ENCODE measurements around the gene CHRDL2. TPM values are rescaled to one million over a fixed set of nuclear protein-coding genes. Genes with fewer than 3 reads are reported as not detected.
"Not testable (repeated sequence)": the region's sequence is repeated elsewhere in the genome, so short reads cannot be mapped to it uniquely, and the experiment has no call there.

The CHRDL2 gene
- total and polyA plus RNA-seq, 2 of the 13 experiments (the other 11 are each of a cell fraction or from before 2014, with no cell fraction given) = 0.04 TPM; not detected in 1

DNA sequence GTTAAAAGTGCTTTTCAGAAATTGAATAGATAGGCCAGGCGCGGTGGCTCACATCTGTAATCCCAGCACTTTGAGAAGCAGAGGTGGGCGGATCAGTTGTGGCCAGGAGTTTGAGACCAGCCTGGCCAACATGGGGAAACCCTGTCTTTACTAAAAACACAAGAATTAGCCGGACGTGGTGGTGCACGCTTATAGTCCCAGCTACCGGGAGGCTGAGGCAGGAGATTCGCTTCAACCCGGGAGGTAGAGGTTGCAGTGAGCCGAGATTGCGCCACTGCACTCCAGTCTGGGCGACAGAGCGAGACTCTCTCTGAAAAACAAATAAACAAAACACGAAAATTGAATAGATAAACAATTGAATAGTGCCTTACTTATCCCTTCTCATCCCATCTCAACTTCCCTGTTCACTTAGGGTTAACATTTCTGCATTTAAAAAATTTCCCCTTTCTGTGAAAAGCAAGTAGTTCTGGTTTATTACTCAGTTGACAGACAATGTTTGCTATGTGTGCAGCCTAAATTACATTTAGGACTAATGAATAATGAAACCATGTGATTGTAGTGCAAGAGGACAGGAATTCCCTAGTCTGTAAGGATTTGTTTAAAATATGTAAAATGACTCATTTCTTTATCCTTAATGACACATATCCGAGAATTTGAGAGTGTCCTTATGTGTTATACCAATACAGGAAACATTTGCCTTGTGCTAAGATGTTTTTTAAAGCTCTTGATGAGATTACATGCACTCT is 23.5 kb upstream of the CHRDL2 start:
- H3K27ac ChIP-seq (ENCODE audit: extremely low read length, insufficient read depth, low read length) = no peak overlapping the region
- no peaks in the 10 kb centered on the region; a peak in 1 of 5 replicates for H3K27me3 ChIP-seq (ENCODE audit: control insufficient read depth in 1 of 2, insufficient read depth in 2 of 2, low read length in 2 of 2)
- BruUV-seq (replicated peaks) = no TSS peak
- POLR2A ChIA-PET = no interaction called here
- DNase-seq (ENCODE audit: low spot score) (no peak), FAIRE-seq (no peak), ATAC-seq (no peak)
- H3K4me3 ChIP-seq (replicated peaks in 1 of 3; ENCODE audit: insufficient read depth in 1 of 3, low read depth in 2 of 3, low read length in 3 of 3) = no peak overlapping the region
- H3K9me3 ChIP-seq (ENCODE audit: low read length) = no peaks in the 10 kb centered on the region
- peaks cover 62% of the 10 kb centered on the region for H3K79me2 ChIP-seq (ENCODE audit: insufficient read depth, low read length)
- H3K4me1 ChIP-seq (ENCODE audit: insufficient read depth, low read length) = peaks cover 56% of the 10 kb centered on the region
- intact Hi-C loops (cut with micrococcal nuclease; ENCODE audit: unreplicated experiment) (no loop called here), in situ Hi-C loops (cut with HindIII; ENCODE audit: extremely low pct_ligation_motif_present, low pct_unique_long_range_greater_than_20kb) (no loop called here)
- 87% methylated on average over 15 of the region's 15 CpGs for WGBS (ENCODE audit: low lambda C conversion rate)
- CTCF ChIA-PET (ENCODE audit: low intra/inter-chr PET ratio, low total read pairs) = no interaction called here
- no peak overlapping the region for H3K9ac ChIP-seq (ENCODE audit: insufficient read depth, low read depth, low read length)
- TF ChIP-seq, protein P1, sequence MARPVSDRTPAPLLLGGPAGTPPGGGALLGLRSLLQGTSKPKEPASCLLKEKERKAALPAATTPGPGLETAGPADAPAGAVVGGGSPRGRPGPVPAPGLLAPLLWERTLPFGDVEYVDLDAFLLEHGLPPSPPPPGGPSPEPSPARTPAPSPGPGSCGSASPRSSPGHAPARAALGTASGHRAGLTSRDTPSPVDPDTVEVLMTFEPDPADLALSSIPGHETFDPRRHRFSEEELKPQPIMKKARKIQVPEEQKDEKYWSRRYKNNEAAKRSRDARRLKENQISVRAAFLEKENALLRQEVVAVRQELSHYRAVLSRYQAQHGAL (CRISPR knock-in tag; IDR thresholded peaks at IDR 0.05; ENCODE audit: not compliant biosample characterization) = no peak
- TF ChIP-seq ZNF207 (IDR thresholded peaks at IDR 0.05; ENCODE audit: borderline replicate concordance) (no peak), ZNF770 (CRISPR knock-in tag; IDR thresholded peaks at IDR 0.05) (peak; percentile 73)
- H3K36me3 ChIP-seq (replicated peaks in 1 of 2; ENCODE audit: control insufficient read depth in 1 of 2, insufficient read depth in 2 of 2, low read length in 2 of 2) = no peaks in the 10 kb centered on the region
- H3K4me2 ChIP-seq (ENCODE audit: low read depth, low read length) = no peak overlapping the region
- H2AFZ ChIP-seq (ENCODE audit: low read length) = no peak overlapping the region
- H4K20me1 ChIP-seq (ENCODE audit: insufficient read depth, low read length) = peaks cover 31% of the 10 kb centered on the region

- H3K4me3 ChIP-seq (replicated peaks in 1 of 3; ENCODE audit: insufficient read depth in 1 of 3, low read depth in 2 of 3, low read length in 3 of 3) = no peak overlapping the region
- TF ChIP-seq CEBPB (IDR thresholded peaks at IDR 0.05; ENCODE audit: borderline replicate concordance, low read depth, low read length) (peak; percentile 32; the same call in 1 of the 2 replicates), RBFOX2 (IDR thresholded peaks at IDR 0.05; ENCODE audit: low read depth, low read length) (no peak), SOX13 (IDR thresholded peaks at IDR 0.05) (no peak), SOX13 (CRISPR knock-in tag; conservative IDR thresholded peaks at IDR 0.05 in 1 of 2, IDR thresholded peaks at IDR 0.05 in 1 of 2) (no peak)
- ATAC-seq = no peak
- H2AFZ ChIP-seq (ENCODE audit: low read length) = no peak overlapping the region
- ChIA-PET CTCF (ENCODE audit: low intra/inter-chr PET ratio, low total read pairs) (no interaction called here), POLR2A (no interaction called here)
- TSS peak; percentile 23 for BruUV-seq (replicated peaks)
- peaks cover 74% of the 10 kb centered on the region for H3K4me1 ChIP-seq (ENCODE audit: insufficient read depth, low read length)
- no peaks in the 10 kb centered on the region; a peak in 1 of 5 replicates for H3K27me3 ChIP-seq (ENCODE audit: control insufficient read depth in 1 of 2, insufficient read depth in 2 of 2, low read length in 2 of 2)
- H3K9me3 ChIP-seq (ENCODE audit: low read length) = no peaks in the 10 kb centered on the region
- in situ Hi-C loops (cut with HindIII; ENCODE audit: extremely low pct_ligation_motif_present, low pct_unique_long_range_greater_than_20kb) (no loop called here), intact Hi-C loops (cut with micrococcal nuclease; ENCODE audit: unreplicated experiment) (no loop called here)
- peaks cover 64% of the 10 kb centered on the region for H3K79me2 ChIP-seq (ENCODE audit: insufficient read depth, low read length)
- WGBS (ENCODE audit: low lambda C conversion rate) = 91% methylated on average over 2 of the region's 2 CpGs
- peaks cover 29% of the 10 kb centered on the region for H4K20me1 ChIP-seq (ENCODE audit: insufficient read depth, low read length)
- no peak for DNase-seq (ENCODE audit: low spot score)
- H3K4me2 ChIP-seq (ENCODE audit: low read depth, low read length) = no peak overlapping the region
- H3K9ac ChIP-seq (ENCODE audit: insufficient read depth, low read depth, low read length) = no peak overlapping the region; the same call in 1 of the 2 replicates
- H3K36me3 ChIP-seq (replicated peaks in 1 of 2; ENCODE audit: control insufficient read depth in 1 of 2, insufficient read depth in 2 of 2, low read length in 2 of 2) = no peaks in the 10 kb centered on the region
- no peak overlapping the region for H3K27ac ChIP-seq (ENCODE audit: extremely low read length, insufficient read depth, low read length)
- no peak for FAIRE-seq
These were observed 20.1 kb upstream of the CHRDL2 start for GRCh38 chr11:74751303-74751702.

GRCh38 chr11:74750598-74750997 is 19.4 kb upstream of the CHRDL2 start:
- H3K36me3 ChIP-seq (replicated peaks in 1 of 2; ENCODE audit: control insufficient read depth in 1 of 2, insufficient read depth in 2 of 2, low read length in 2 of 2); intact Hi-C loops (cut with micrococcal nuclease; ENCODE audit: unreplicated experiment); H3K9ac ChIP-seq (ENCODE audit: insufficient read depth, low read depth, low read length); in situ Hi-C loops (cut with HindIII; ENCODE audit: extremely low pct_ligation_motif_present, low pct_unique_long_range_greater_than_20kb); BruUV-seq (replicated peaks); CTCF ChIA-PET (ENCODE audit: low intra/inter-chr PET ratio, low total read pairs); ATAC-seq; H3K27me3 ChIP-seq (ENCODE audit: control insufficient read depth in 1 of 2, insufficient read depth in 2 of 2, low read length in 2 of 2); H3K9me3 ChIP-seq (ENCODE audit: low read length); H3K27ac ChIP-seq (ENCODE audit: extremely low read length, insufficient read depth, low read length); H2AFZ ChIP-seq (ENCODE audit: low read length); DNase-seq (ENCODE audit: low spot score); FAIRE-seq: not testable (repeated sequence)
- Histone ChIP-seq H3K4me3 (replicated peaks in 1 of 3; ENCODE audit: insufficient read depth in 1 of 3, low read depth in 2 of 3, low read length in 3 of 3) (0 out of 6 replicates have a peak overlapping the region, but pooled peaks of 1 of the 3 experiments have one; percentile 78), H3K4me1 (ENCODE audit: insufficient read depth, low read length) (peaks cover 67% of the 10 kb centered on the region), H3K79me2 (ENCODE audit: insufficient read depth, low read length) (peaks cover 57% of the 10 kb centered on the region), H3K4me2 (ENCODE audit: low read depth, low read length) (peak overlapping the region; percentile 93), H4K20me1 (ENCODE audit: insufficient read depth, low read length) (peaks cover 23% of the 10 kb centered on the region)
- POLR2A ChIA-PET = interaction anchor here (0.8 kb wide), 1 partner anchor 17 kb away, joined by 3 read pairs; no protein-coding TSS in a partner anchor
- WGBS (ENCODE audit: low lambda C conversion rate) = 97% methylated on average over 14 of the region's 14 CpGs
